WTC11 (cell line): ENCODE results near the gene AATK. TPM values are rescaled to one million over a fixed set of nuclear protein-coding genes. Genes with fewer than 3 reads are reported as not detected.

Experiments used
- ATAC-seq: fragments of 200-7000 bp; cut with Tn5 transposase; 2 replicates; pipeline ENCODE4 v1.10.0; 2021; ENCODE audit warnings: mild to moderate bottlenecking, moderate library complexity
- CTCF ChIA-PET: fragments of 300-600 bp; sonication (Branson Sonifier 250); formaldehyde crosslinking; loops from one replicate; lab custom pipeline; 2021; ENCODE audit warnings: antibody characterized with exemption; lab: Charles Lee
- POLR2A ChIA-PET: fragments of 350-600 bp; sonication (Branson Sonifier 250); formaldehyde crosslinking; loops from one replicate; lab custom pipeline; 2021; ENCODE audit warnings: antibody characterized with exemption; lab: Charles Lee
- DNase-seq: peaks from one replicate; pipeline ENCODE4 v3.0.0; 2021; ENCODE audit warnings: low spot score
- H3K27ac Mint-ChIP-seq: 2 replicates; pipeline ENCODE4 v1.8.0; 2021; ENCODE audit warnings: mixed read lengths
- H3K27me3 Mint-ChIP-seq: 2 replicates; pipeline ENCODE4 v1.8.0; 2021; ENCODE audit warnings: low read depth, mild to moderate bottlenecking, moderate library complexity, mixed read lengths
- H3K36me3 Mint-ChIP-seq: 2 replicates; pipeline ENCODE4 v1.8.0; 2021; ENCODE audit warnings: mixed read lengths
- H3K4me1 Mint-ChIP-seq: 2 replicates; pipeline ENCODE4 v1.8.0; 2022; ENCODE audit warnings: mixed read lengths
- H3K4me3 Mint-ChIP-seq: 2 replicates; pipeline ENCODE4 v1.8.0; 2021; ENCODE audit warnings: mild to moderate bottlenecking, moderate library complexity, mixed read lengths
- H3K9me3 Mint-ChIP-seq: 2 replicates; pipeline ENCODE4 v1.8.0; 2021; ENCODE audit warnings: mixed read lengths
- ATF2 ChIP-seq: sonication (generic); formaldehyde crosslinking; IDR thresholded peaks from 2 replicates; pipeline ENCODE4 v1.8.1; 2022; ENCODE audit warnings: low read depth, missing genetic modification reagents, borderline replicate concordance
- ATF3 ChIP-seq: sonication (generic); formaldehyde crosslinking; conservative IDR thresholded peaks from 2 replicates; pipeline ENCODE4 v1.8.1; 2022; ENCODE audit warnings: mild to moderate bottlenecking, missing genetic modification reagents
- CBFB ChIP-seq: sonication (generic); formaldehyde crosslinking; IDR thresholded peaks from 2 replicates; pipeline ENCODE4 v1.8.1; 2022; ENCODE audit warnings: mild to moderate bottlenecking, low read depth, missing genetic modification reagents
- CDX4 ChIP-seq: fragments of 250-450 bp; sonication (Bioruptor Pico); IDR thresholded peaks from 2 replicates; pipeline ENCODE4 v1.9.0; 2021; ENCODE audit warnings: moderate library complexity, mild to moderate bottlenecking, inconsistent platforms, borderline replicate concordance
- ETV6 ChIP-seq: sonication (generic); formaldehyde crosslinking; IDR thresholded peaks from 2 replicates; pipeline ENCODE4 v1.8.1; 2022; ENCODE audit warnings: mild to moderate bottlenecking, missing genetic modification reagents
- FOXK1 ChIP-seq: sonication (generic); formaldehyde crosslinking; IDR thresholded peaks from 2 replicates; pipeline ENCODE4 v1.8.0; 2022; ENCODE audit warnings: mild to moderate bottlenecking, moderate library complexity, missing genetic modification reagents
- GABPB1 ChIP-seq: sonication (generic); formaldehyde crosslinking; IDR thresholded peaks from 2 replicates; pipeline ENCODE4 v1.8.1; 2023; ENCODE audit warnings: mild to moderate bottlenecking, missing genetic modification reagents
- GRHL2 ChIP-seq: fragments of 250-450 bp; sonication (Bioruptor Pico); IDR thresholded peaks from 2 replicates; pipeline ENCODE4 v1.8.0; 2022; ENCODE audit warnings: mild to moderate bottlenecking, moderate library complexity; ENCODE audit not compliant: insufficient replicate concordance, severe bottlenecking
- HMGA2 ChIP-seq: fragments of 250-450 bp; sonication (Bioruptor Pico); IDR thresholded peaks from 2 replicates; pipeline ENCODE4 v1.4.0; 2021; ENCODE audit warnings: mild to moderate bottlenecking, moderate library complexity
- IRF1 ChIP-seq: sonication (generic); formaldehyde crosslinking; IDR thresholded peaks from 2 replicates; pipeline ENCODE4 v1.8.0; 2023; ENCODE audit warnings: missing genetic modification reagents
- JAZF1 ChIP-seq: fragments of 250-450 bp; sonication (Bioruptor Pico); IDR thresholded peaks from 2 replicates; pipeline ENCODE4 v1.9.0; 2021; ENCODE audit warnings: moderate library complexity, mild to moderate bottlenecking, inconsistent platforms
- JUN ChIP-seq: sonication (generic); formaldehyde crosslinking; IDR thresholded peaks from 2 replicates; pipeline ENCODE4 v1.8.0; 2023; ENCODE audit warnings: mild to moderate bottlenecking, missing genetic modification reagents
- MAX ChIP-seq: sonication (generic); formaldehyde crosslinking; IDR thresholded peaks from 2 replicates; pipeline ENCODE4 v1.8.0; 2022; ENCODE audit warnings: mild to moderate bottlenecking, missing genetic modification reagents
- MXD4 ChIP-seq: fragments of 250-450 bp; sonication (Bioruptor Pico); IDR thresholded peaks from 2 replicates; pipeline ENCODE4 v1.8.0; 2021; ENCODE audit warnings: mild to moderate bottlenecking, moderate library complexity, borderline replicate concordance
- NFATC4 ChIP-seq: fragments of 250-450 bp; sonication (Bioruptor Pico); IDR thresholded peaks from 2 replicates; pipeline ENCODE4 v1.9.0; 2021; ENCODE audit warnings: mild to moderate bottlenecking
- NFYB ChIP-seq: sonication (generic); formaldehyde crosslinking; conservative IDR thresholded peaks from 2 replicates; pipeline ENCODE4 v1.8.0; 2022; ENCODE audit warnings: low read depth, missing genetic modification reagents
- PRDM15 ChIP-seq: sonication (generic); formaldehyde crosslinking; IDR thresholded peaks from 2 replicates; pipeline ENCODE4 v1.8.0; 2022; ENCODE audit warnings: missing genetic modification reagents
- PREB ChIP-seq: sonication (generic); formaldehyde crosslinking; IDR thresholded peaks from 2 replicates; pipeline ENCODE4 v1.8.1; 2022; ENCODE audit warnings: mild to moderate bottlenecking, missing genetic modification reagents, moderate library complexity, borderline replicate concordance
- RORB ChIP-seq: fragments of 250-450 bp; sonication (Bioruptor Pico); IDR thresholded peaks from 2 replicates; pipeline ENCODE4 v1.9.0; 2021; ENCODE audit warnings: mild to moderate bottlenecking
- SMAD4 ChIP-seq: sonication (generic); formaldehyde crosslinking; IDR thresholded peaks from 2 replicates; pipeline ENCODE4 v1.8.0; 2022; ENCODE audit warnings: mild to moderate bottlenecking, missing genetic modification reagents
- ZBTB21 ChIP-seq: sonication (generic); formaldehyde crosslinking; IDR thresholded peaks from 2 replicates; pipeline ENCODE4 v1.8.1; 2023; ENCODE audit warnings: mild to moderate bottlenecking, missing genetic modification reagents, borderline replicate concordance
- ZNF416 ChIP-seq: fragments of 250-450 bp; sonication (Bioruptor Pico); IDR thresholded peaks from 2 replicates; pipeline ENCODE4 v1.9.0; 2021; ENCODE audit warnings: mild to moderate bottlenecking, inconsistent platforms
- ZNF671 ChIP-seq: fragments of 250-450 bp; sonication (Bioruptor Pico); IDR thresholded peaks from 2 replicates; pipeline ENCODE4 v1.8.0; 2021; ENCODE audit warnings: mild to moderate bottlenecking
- total RNA-seq: library from RNA; stranded (reverse); gene quantifications from 3 replicates; pipeline ENCODE4 v1.2.3, GENCODE V29; 2021

Gene AATK
- total RNA-seq, 1 experiment from 2014 or later, result 2.9 TPM

- H3K4me3 Mint-ChIP-seq, result no peak overlapping the region
- no peaks in the 10 kb centered on the region for H3K9me3 Mint-ChIP-seq
- H3K27ac Mint-ChIP-seq, result no peak overlapping the region
- no peak for DNase-seq
- CTCF ChIA-PET, result interaction anchor here (0.9 to 1.1 kb wide), 3 partner anchors 21 to 43 kb away, joined by 3 to 4 read pairs (median 4); no protein-coding TSS in a partner anchor
- no peaks in the 10 kb centered on the region for H3K36me3 Mint-ChIP-seq
- TF ChIP-seq HMGA2 (no peak), RORB (CRISPR knock-in tag) (no peak), CBFB (CRISPR knock-in tag) (no peak), JAZF1 (no peak), ZNF416 (CRISPR knock-in tag) (no peak), MAX (CRISPR knock-in tag) (no peak), CDX4 (CRISPR knock-in tag) (no peak), IRF1 (CRISPR knock-in tag) (no peak), ZBTB21 (CRISPR knock-in tag) (no peak), PRDM15 (CRISPR knock-in tag) (no peak), ATF2 (no peak), PREB (no peak), ETV6 (CRISPR knock-in tag) (no peak)
- TF ChIP-seq, all 79 proteins: peak for 0
- Mint-ChIP-seq H3K27me3 (peaks cover 9% of the 10 kb centered on the region), H3K4me1 (no peaks in the 10 kb centered on the region)
- POLR2A ChIA-PET, result no interaction called here
- no peak for ATAC-seq
Observed at GRCh38 chr17:81164371-81165245, 1.4 kb downstream of the AATK start.

- no peaks in the 10 kb centered on the region for H3K36me3 Mint-ChIP-seq
- no peak for DNase-seq
- no peaks in the 10 kb centered on the region for H3K4me1 Mint-ChIP-seq
- TF ChIP-seq JUN (CRISPR knock-in tag), result no peak
- TF ChIP-seq CDX4 (CRISPR knock-in tag), result no peak
- no peak for TF ChIP-seq NFYB (CRISPR knock-in tag)
- no peak for TF ChIP-seq MXD4 (CRISPR knock-in tag)
- TF ChIP-seq PREB, result no peak
- no peak for TF ChIP-seq GABPB1
- TF ChIP-seq GRHL2 (CRISPR knock-in tag), result no peak
- TF ChIP-seq ZNF671 (CRISPR knock-in tag), result no peak
- TF ChIP-seq NFATC4 (CRISPR knock-in tag), result no peak
- TF ChIP-seq FOXK1 (CRISPR knock-in tag), result no peak
- TF ChIP-seq SMAD4 (CRISPR knock-in tag), result no peak
- no peak for TF ChIP-seq ATF3 (CRISPR knock-in tag)
- no peak for ATAC-seq
- CTCF ChIA-PET, result interaction anchor here (1.1 kb wide), 1 partner anchor 21 kb away, joined by 4 read pairs; no protein-coding TSS in a partner anchor
- no peak overlapping the region for H3K27ac Mint-ChIP-seq
- H3K9me3 Mint-ChIP-seq, result no peaks in the 10 kb centered on the region
- peaks cover 9% of the 10 kb centered on the region for H3K27me3 Mint-ChIP-seq
- POLR2A ChIA-PET, result no interaction called here
- no peak overlapping the region for H3K4me3 Mint-ChIP-seq
Observed at GRCh38 chr17:81163703-81164370, 2.2 kb downstream of the AATK start.
